Measurements from ENCODE around the gene PTPN1. TPM values are rescaled to one million over a fixed set of nuclear protein-coding genes. Genes with fewer than 3 reads are reported as not detected.

PTPN1 gene
- total and polyA plus RNA-seq, 10 of the 15 experiments (the other 5 are each of a cell fraction or from before 2014, with no cell fraction given) = 15.9 to 74.7 (median 43.9) TPM

DNA sequence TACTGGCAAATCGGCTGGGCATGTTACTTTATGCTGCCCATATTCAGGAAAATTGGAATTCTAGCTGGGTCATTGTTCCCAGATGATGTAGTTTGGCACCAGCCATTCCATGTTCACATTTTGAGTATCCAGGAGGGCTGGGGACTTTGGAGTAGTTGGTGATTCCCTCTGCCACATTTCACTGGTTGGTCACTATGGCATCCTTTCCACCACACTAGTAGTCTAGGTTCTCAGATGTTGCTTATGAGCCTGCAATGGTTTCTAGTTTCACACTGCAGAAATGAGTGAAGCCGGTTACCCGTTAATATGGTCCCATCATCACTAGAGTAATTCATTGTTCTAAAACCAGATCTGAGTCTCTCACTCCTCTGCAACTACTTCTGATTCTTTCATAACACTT lies 4.6 kb downstream of the PTPN1 start (continued):
- TF ChIP-seq EP300 (IDR thresholded peaks at IDR 0.05; ENCODE audit: borderline replicate concordance in 1 of 2, control insufficient read depth in 1 of 2, low read depth in 2 of 2, low read length in 2 of 2) (peak in 1 of 2 experiments; percentile 31; a peak in 1 of 4 replicates), TCF12 (IDR thresholded peaks at IDR 0.05; ENCODE audit: low read depth, low read length) (no peak), POLR2AphosphoS2 (IDR thresholded peaks at IDR 0.05; ENCODE audit: low read depth, low read length) (no peak), MTA3 (IDR thresholded peaks at IDR 0.05; ENCODE audit: borderline replicate concordance, low read length) (no peak), EED (IDR thresholded peaks at IDR 0.05; ENCODE audit: low read depth) (peak; percentile 80), NFYB (IDR thresholded peaks at IDR 0.05; ENCODE audit: insufficient read depth, low read depth, low read length) (no peak), RUNX3 (IDR thresholded peaks at IDR 0.05; ENCODE audit: low read length) (peak; percentile 43), HCFC1 (IDR thresholded peaks at IDR 0.05; ENCODE audit: low read length) (no peak), IRF4 (IDR thresholded peaks at IDR 0.05; ENCODE audit: low read depth, low read length) (peak; percentile 62; the same call in 1 of the 2 replicates), NRF1 (conservative IDR thresholded peaks at IDR 0.05; ENCODE audit: low read depth, low read length) (no peak), FOS (IDR thresholded peaks at IDR 0.05; ENCODE audit: borderline replicate concordance, extremely low read depth, insufficient read length) (no peak), SIX5 (IDR thresholded peaks at IDR 0.05; ENCODE audit: low read depth, low read length, severe bottlenecking) (no peak), CHD2 (IDR thresholded peaks at IDR 0.05; ENCODE audit: borderline replicate concordance, low read depth, low read length) (no peak), SREBF2 (IDR thresholded peaks at IDR 0.05; ENCODE audit: low read length) (no peak), RELA (IDR thresholded peaks at IDR 0.05; ENCODE audit: borderline replicate concordance, partially characterized antibody) (no peak), HDGF (IDR thresholded peaks at IDR 0.05) (no peak), TBL1XR1 (IDR thresholded peaks at IDR 0.05; ENCODE audit: low read depth, low read length) (no peak), EGR1 (IDR thresholded peaks at IDR 0.05; ENCODE audit: borderline replicate concordance in 1 of 2, low read depth in 2 of 2, low read length in 2 of 2) (no peak), YY1 (IDR thresholded peaks at IDR 0.05; ENCODE audit: low read depth, low read length) (peak; percentile 50; the same call in 1 of the 2 replicates), NFIC (IDR thresholded peaks at IDR 0.05; ENCODE audit: low read depth, low read length) (0 out of 2 replicates have a peak, but pooled peaks have one; percentile 13)
- TF ChIP-seq, protein P1, sequence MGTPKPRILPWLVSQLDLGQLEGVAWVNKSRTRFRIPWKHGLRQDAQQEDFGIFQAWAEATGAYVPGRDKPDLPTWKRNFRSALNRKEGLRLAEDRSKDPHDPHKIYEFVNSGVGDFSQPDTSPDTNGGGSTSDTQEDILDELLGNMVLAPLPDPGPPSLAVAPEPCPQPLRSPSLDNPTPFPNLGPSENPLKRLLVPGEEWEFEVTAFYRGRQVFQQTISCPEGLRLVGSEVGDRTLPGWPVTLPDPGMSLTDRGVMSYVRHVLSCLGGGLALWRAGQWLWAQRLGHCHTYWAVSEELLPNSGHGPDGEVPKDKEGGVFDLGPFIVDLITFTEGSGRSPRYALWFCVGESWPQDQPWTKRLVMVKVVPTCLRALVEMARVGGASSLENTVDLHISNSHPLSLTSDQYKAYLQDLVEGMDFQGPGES (IDR thresholded peaks at IDR 0.05) = no peak
- TF ChIP-seq, protein P2, sequence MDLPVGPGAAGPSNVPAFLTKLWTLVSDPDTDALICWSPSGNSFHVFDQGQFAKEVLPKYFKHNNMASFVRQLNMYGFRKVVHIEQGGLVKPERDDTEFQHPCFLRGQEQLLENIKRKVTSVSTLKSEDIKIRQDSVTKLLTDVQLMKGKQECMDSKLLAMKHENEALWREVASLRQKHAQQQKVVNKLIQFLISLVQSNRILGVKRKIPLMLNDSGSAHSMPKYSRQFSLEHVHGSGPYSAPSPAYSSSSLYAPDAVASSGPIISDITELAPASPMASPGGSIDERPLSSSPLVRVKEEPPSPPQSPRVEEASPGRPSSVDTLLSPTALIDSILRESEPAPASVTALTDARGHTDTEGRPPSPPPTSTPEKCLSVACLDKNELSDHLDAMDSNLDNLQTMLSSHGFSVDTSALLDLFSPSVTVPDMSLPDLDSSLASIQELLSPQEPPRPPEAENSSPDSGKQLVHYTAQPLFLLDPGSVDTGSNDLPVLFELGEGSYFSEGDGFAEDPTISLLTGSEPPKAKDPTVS (IDR thresholded peaks at IDR 0.05; ENCODE audit: low read depth, low read length) = no peak
- TF ChIP-seq, protein P3, sequence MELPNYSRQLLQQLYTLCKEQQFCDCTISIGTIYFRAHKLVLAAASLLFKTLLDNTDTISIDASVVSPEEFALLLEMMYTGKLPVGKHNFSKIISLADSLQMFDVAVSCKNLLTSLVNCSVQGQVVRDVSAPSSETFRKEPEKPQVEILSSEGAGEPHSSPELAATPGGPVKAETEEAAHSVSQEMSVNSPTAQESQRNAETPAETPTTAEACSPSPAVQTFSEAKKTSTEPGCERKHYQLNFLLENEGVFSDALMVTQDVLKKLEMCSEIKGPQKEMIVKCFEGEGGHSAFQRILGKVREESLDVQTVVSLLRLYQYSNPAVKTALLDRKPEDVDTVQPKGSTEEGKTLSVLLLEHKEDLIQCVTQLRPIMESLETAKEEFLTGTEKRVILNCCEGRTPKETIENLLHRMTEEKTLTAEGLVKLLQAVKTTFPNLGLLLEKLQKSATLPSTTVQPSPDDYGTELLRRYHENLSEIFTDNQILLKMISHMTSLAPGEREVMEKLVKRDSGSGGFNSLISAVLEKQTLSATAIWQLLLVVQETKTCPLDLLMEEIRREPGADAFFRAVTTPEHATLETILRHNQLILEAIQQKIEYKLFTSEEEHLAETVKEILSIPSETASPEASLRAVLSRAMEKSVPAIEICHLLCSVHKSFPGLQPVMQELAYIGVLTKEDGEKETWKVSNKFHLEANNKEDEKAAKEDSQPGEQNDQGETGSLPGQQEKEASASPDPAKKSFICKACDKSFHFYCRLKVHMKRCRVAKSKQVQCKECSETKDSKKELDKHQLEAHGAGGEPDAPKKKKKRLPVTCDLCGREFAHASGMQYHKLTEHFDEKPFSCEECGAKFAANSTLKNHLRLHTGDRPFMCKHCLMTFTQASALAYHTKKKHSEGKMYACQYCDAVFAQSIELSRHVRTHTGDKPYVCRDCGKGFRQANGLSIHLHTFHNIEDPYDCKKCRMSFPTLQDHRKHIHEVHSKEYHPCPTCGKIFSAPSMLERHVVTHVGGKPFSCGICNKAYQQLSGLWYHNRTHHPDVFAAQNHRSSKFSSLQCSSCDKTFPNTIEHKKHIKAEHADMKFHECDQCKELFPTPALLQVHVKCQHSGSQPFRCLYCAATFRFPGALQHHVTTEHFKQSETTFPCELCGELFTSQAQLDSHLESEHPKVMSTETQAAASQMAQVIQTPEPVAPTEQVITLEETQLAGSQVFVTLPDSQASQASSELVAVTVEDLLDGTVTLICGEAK (IDR thresholded peaks at IDR 0.05; ENCODE audit: borderline replicate concordance) = no peak
- TF ChIP-seq, protein P4, sequence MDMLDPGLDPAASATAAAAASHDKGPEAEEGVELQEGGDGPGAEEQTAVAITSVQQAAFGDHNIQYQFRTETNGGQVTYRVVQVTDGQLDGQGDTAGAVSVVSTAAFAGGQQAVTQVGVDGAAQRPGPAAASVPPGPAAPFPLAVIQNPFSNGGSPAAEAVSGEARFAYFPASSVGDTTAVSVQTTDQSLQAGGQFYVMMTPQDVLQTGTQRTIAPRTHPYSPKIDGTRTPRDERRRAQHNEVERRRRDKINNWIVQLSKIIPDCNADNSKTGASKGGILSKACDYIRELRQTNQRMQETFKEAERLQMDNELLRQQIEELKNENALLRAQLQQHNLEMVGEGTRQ (IDR thresholded peaks at IDR 0.05; ENCODE audit: borderline replicate concordance, low read depth, low read length) = no peak
- TF ChIP-seq, protein P5, sequence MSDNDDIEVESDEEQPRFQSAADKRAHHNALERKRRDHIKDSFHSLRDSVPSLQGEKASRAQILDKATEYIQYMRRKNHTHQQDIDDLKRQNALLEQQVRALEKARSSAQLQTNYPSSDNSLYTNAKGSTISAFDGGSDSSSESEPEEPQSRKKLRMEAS (IDR thresholded peaks at IDR 0.05; ENCODE audit: low read depth, low read length) = no peak

Measured in GM12878 (cell line).